ENCODE measurements around the gene IMMP2L.

Gene IMMP2L

GRCh38 chr7:111056371-111056770 is 505.9 kb downstream of the IMMP2L start:
- no peak for DNase-seq

- no peak for DNase-seq
Measured at GRCh38 chr7:111053035-111053434, 509.3 kb downstream of the IMMP2L start.

GRCh38 chr7:111051832-111052231 is 510.5 kb downstream of the IMMP2L start:
- no peak for DNase-seq

GRCh38 chr7:111050875-111051416 is 511.3 kb downstream of the IMMP2L start:
- DNase-seq = no peak

GRCh38 chr7:111049971-111050680 is 512.2 kb downstream of the IMMP2L start:
- DNase-seq = no peak

GRCh38 chr7:111047595-111047994 is 514.7 kb downstream of the IMMP2L start:
- DNase-seq = no peak

- no peak for DNase-seq
Measured at GRCh38 chr7:111045449-111045848, 516.8 kb downstream of the IMMP2L start.

- no peak for DNase-seq
Measured at GRCh38 chr7:111043561-111043960, 518.7 kb downstream of the IMMP2L start.

- DNase-seq = no peak
Measured at GRCh38 chr7:111042842-111043241, 519.5 kb downstream of the IMMP2L start.

GRCh38 chr7:111041577-111041976 is 520.7 kb downstream of the IMMP2L start:
- no peak for DNase-seq

- DNase-seq = no peak
Measured at GRCh38 chr7:111038185-111038584, 524.1 kb downstream of the IMMP2L start.

GRCh38 chr7:111031916-111032315 is 530.4 kb downstream of the IMMP2L start:
- no peak for DNase-seq

GRCh38 chr7:111030336-111030735 is 532.0 kb downstream of the IMMP2L start:
- DNase-seq = no peak

- DNase-seq = no peak
Measured at GRCh38 chr7:111029574-111030251, 532.6 kb downstream of the IMMP2L start.

GRCh38 chr7:111029141-111029572 is 533.1 kb downstream of the IMMP2L start:
- no peak for DNase-seq

- no peak for DNase-seq
Measured at GRCh38 chr7:111027396-111027795, 534.9 kb downstream of the IMMP2L start.

- no peak for DNase-seq
Measured at GRCh38 chr7:111026806-111027205, 535.5 kb downstream of the IMMP2L start.

- DNase-seq = no peak
Measured at GRCh38 chr7:111026343-111026742, 535.9 kb downstream of the IMMP2L start.

GRCh38 chr7:111025006-111025405 is 537.3 kb downstream of the IMMP2L start:
- DNase-seq = no peak

- no peak for DNase-seq
Measured at GRCh38 chr7:111018960-111019736, 543.1 kb downstream of the IMMP2L start.

GRCh38 chr7:111018447-111018846 is 543.8 kb downstream of the IMMP2L start:
- DNase-seq = no peak

GRCh38 chr7:111014079-111014478 is 548.2 kb downstream of the IMMP2L start:
- DNase-seq = no peak

Data from activated effector memory CD4-positive, alpha-beta T cell treated with anti-CD3 and anti-CD28 coated beads, Interleukin-2, amount 50 U/mL, for 16 hours (primary cell).